Measurements from ENCODE around the gene GSX2. TPM values are rescaled to one million over a fixed set of nuclear protein-coding genes. Genes with fewer than 3 reads are reported as not detected.

GSX2 gene
- total RNA-seq (2013; cell fraction: nucleolus; rRNA removed): not detected in 2 replicates
- total RNA-seq (2014; rRNA removed): 0.40 TPM in 1 of 2 replicates, not detected in the other
- total RNA-seq (2014; rRNA removed; fragmentation: Illumina TruSeq; extraction: Trizol): 0.18 and 0.58 TPM in 2 replicates
- total RNA-seq (2021): 0.32 and 0.54 TPM in 2 replicates
- not detected for polyA plus RNA-seq (2011; ENCODE audit: low read depth)
- not detected in 2 replicates for polyA plus RNA-seq (2011; rRNA removed)
- polyA plus RNA-seq (2011; cell fraction: cytosol; rRNA removed): not detected in 2 replicates
- not detected in 2 replicates for polyA plus RNA-seq (2011; cell fraction: nucleus; rRNA removed)
- not detected in 2 replicates for polyA plus RNA-seq (2012)
- not detected in 2 replicates for polyA plus RNA-seq (2014; fragmentation: Illumina TruSeq; extraction: Trizol)
- polyA plus RNA-seq (2014; fragmentation: Nextera tagmentation; extraction: Ambion mirVana): under 1 TPM in 1 of 2 experiments, not detected in 1; 0.04 TPM
- polyA plus RNA-seq (2014; rRNA removed): 0.20 and 0.50 TPM in 2 replicates
- polyA plus RNA-seq (2016; fragmentation: Nextera tagmentation; extraction: Ambion mirVana): not detected
- polyA minus RNA-seq (2011; rRNA and poly(A)+ RNA removed): not detected in 2 replicates
- polyA minus RNA-seq (2011; cell fraction: cytosol; rRNA and poly(A)+ RNA removed): not detected in 2 replicates
- polyA minus RNA-seq (2011; cell fraction: nucleus; rRNA and poly(A)+ RNA removed): not detected in 2 replicates
- not detected for Bru-seq, nascent RNA
- not detected for BruChase-seq, experiment 1, labeled RNA remaining after a 6-hour chase
- percentile 0 among the genes with signal in this experiment for BruChase-seq, experiment 2, labeled RNA remaining after a 2-hour chase
- long read RNA-seq, experiment 1: 0 reads
- long read RNA-seq, experiment 2: 0 reads

- Histone ChIP-seq H3K36me3 (ENCODE audit: control insufficient read depth in 2 of 2, insufficient read depth in 2 of 2, low read length in 1 of 2) (no peaks in the 10 kb centered on the region), H4K20me1 (ENCODE audit: control insufficient read depth, insufficient read depth) (no peaks in the 10 kb centered on the region), H3K4me3 (peak within 1 kb of the TSS; percentile 50), H2AFZ (ENCODE audit: control insufficient read depth, low read depth, low read length) (no peak within 1 kb of the TSS), H3K79me2 (ENCODE audit: control insufficient read depth, insufficient read depth, low read length) (no peaks in the 10 kb centered on the region), H3K27me3 (replicated peaks in 1 of 2; ENCODE audit: control insufficient read depth in 2 of 2, insufficient read depth in 2 of 2, low read length in 1 of 2) (peaks cover 30 to 31% of the 10 kb centered on the region in 2 experiments), H3K9me3 (replicated peaks; ENCODE audit: control insufficient read depth, insufficient read depth, low read length) (no peaks in the 10 kb centered on the region), H3K4me2 (ENCODE audit: control insufficient read depth, insufficient read depth) (peak within 1 kb of the TSS; percentile 62), H3K4me1 (ENCODE audit: control insufficient read depth, insufficient read depth, low read length) (peaks cover 6% of the 10 kb centered on the region), H3K9ac (ENCODE audit: control insufficient read depth, insufficient read depth, low read length) (no peak within 1 kb of the TSS), H3K27ac (ENCODE audit: control insufficient read depth, insufficient read depth) (no peak within 1 kb of the TSS)
- DNase-seq (ENCODE audit: low read depth, low spot score) (no peak), ATAC-seq (peak; percentile 10; the same call in 1 of the 3 replicates), FAIRE-seq (no peak)
- TF ChIP-seq STAT3 (IDR thresholded peaks at IDR 0.05; ENCODE audit: low read depth, low read length): no peak
- no peak for TF ChIP-seq SP1 (IDR thresholded peaks at IDR 0.05; ENCODE audit: low read depth, low read length)
- no peak for TF ChIP-seq SMC3 (IDR thresholded peaks at IDR 0.05; ENCODE audit: borderline replicate concordance, low read length)
- TF ChIP-seq POLR2AphosphoS5 (IDR thresholded peaks at IDR 0.05; ENCODE audit: low read length): no peak
- TF ChIP-seq SMAD5 (IDR thresholded peaks at IDR 0.05; ENCODE audit: low read depth): no peak
- no peak for TF ChIP-seq MEF2B (IDR thresholded peaks at IDR 0.05; ENCODE audit: partially characterized antibody, poor library complexity, severe bottlenecking)
- TF ChIP-seq FOS (IDR thresholded peaks at IDR 0.05; ENCODE audit: borderline replicate concordance, extremely low read depth, insufficient read length): no peak
- no peak for TF ChIP-seq BCL3 (IDR thresholded peaks at IDR 0.05; ENCODE audit: borderline replicate concordance, insufficient read depth, low read depth, low read length, poor library complexity, severe bottlenecking)
- TF ChIP-seq, protein P1, sequence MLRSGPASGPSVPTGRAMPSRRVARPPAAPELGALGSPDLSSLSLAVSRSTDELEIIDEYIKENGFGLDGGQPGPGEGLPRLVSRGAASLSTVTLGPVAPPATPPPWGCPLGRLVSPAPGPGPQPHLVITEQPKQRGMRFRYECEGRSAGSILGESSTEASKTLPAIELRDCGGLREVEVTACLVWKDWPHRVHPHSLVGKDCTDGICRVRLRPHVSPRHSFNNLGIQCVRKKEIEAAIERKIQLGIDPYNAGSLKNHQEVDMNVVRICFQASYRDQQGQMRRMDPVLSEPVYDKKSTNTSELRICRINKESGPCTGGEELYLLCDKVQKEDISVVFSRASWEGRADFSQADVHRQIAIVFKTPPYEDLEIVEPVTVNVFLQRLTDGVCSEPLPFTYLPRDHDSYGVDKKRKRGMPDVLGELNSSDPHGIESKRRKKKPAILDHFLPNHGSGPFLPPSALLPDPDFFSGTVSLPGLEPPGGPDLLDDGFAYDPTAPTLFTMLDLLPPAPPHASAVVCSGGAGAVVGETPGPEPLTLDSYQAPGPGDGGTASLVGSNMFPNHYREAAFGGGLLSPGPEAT (IDR thresholded peaks at IDR 0.05; ENCODE audit: low read depth): no peak
- TF ChIP-seq RAD21 (IDR thresholded peaks at IDR 0.05; ENCODE audit: insufficient read depth, low read depth, low read length): no peak
- no peak for TF ChIP-seq RFX5 (IDR thresholded peaks at IDR 0.05; ENCODE audit: low read depth, low read length)
- ChIA-PET SMC1A (ENCODE audit: uncharacterized antibody, unreplicated experiment) (interaction anchor here (1.1 kb wide), 1 partner anchor 22 kb away, joined by 3 read pairs; no protein-coding TSS in a partner anchor), CTCF (no interaction called here), RAD21 (ENCODE audit: unreplicated experiment) (no interaction called here), POLR2A (no interaction called here)
- 2% methylated on average over 43 of the region's 66 CpGs for WGBS (ENCODE audit: insufficient coverage, insufficient replicate concordance, low lambda C conversion rate, missing lambda C conversion rate)
- intact Hi-C loops (cut with micrococcal nuclease; ENCODE audit: unreplicated experiment): no loop called here
- BruUV-seq (replicated peaks): no TSS peak
- in situ Hi-C loops (cut with MboI): no loop called here
These were observed at the start of gene GSX2 for GRCh38 chr4:54099748-54100574. GSX2 (plus strand) TSS chr4:54100163; CDS start chr4:54100345, 182 bp downstream.
